ENCODE data around the gene ARHGAP22.

ARHGAP22 gene

GRCh38 chr10:48452879-48453412 is 151.9 kb downstream of the ARHGAP22 start:
- TF ChIP-seq ZFX (IDR thresholded peaks at IDR 0.05; ENCODE audit: borderline replicate concordance): no peak
- TF ChIP-seq CTCF (IDR thresholded peaks at IDR 0.05): no peak
- H3K27ac ChIP-seq: no peak overlapping the region

GRCh38 chr10:48451969-48452878 is 152.6 kb downstream of the ARHGAP22 start:
- no peak for TF ChIP-seq ZFX (IDR thresholded peaks at IDR 0.05; ENCODE audit: borderline replicate concordance)
- TF ChIP-seq CTCF (IDR thresholded peaks at IDR 0.05): no peak
- H3K27ac ChIP-seq: no peak overlapping the region

GRCh38 chr10:48450741-48451466 is 154.0 kb downstream of the ARHGAP22 start:
- no peak overlapping the region for H3K27ac ChIP-seq
- TF ChIP-seq ZFX (IDR thresholded peaks at IDR 0.05; ENCODE audit: borderline replicate concordance) (no peak), CTCF (IDR thresholded peaks at IDR 0.05) (no peak)

- TF ChIP-seq ZFX (IDR thresholded peaks at IDR 0.05; ENCODE audit: borderline replicate concordance) (no peak), CTCF (IDR thresholded peaks at IDR 0.05) (no peak)
- H3K27ac ChIP-seq: no peak overlapping the region
These were observed 154.6 kb downstream of the ARHGAP22 start for GRCh38 chr10:48450233-48450740.

GRCh38 chr10:48449501-48450232 is 155.2 kb downstream of the ARHGAP22 start:
- no peak overlapping the region for H3K27ac ChIP-seq
- TF ChIP-seq ZFX (IDR thresholded peaks at IDR 0.05; ENCODE audit: borderline replicate concordance) (no peak), CTCF (IDR thresholded peaks at IDR 0.05) (no peak)

- TF ChIP-seq ZFX (IDR thresholded peaks at IDR 0.05; ENCODE audit: borderline replicate concordance): no peak
- no peak for TF ChIP-seq CTCF (IDR thresholded peaks at IDR 0.05)
- H3K27ac ChIP-seq: no peak overlapping the region
These were observed 156.1 kb downstream of the ARHGAP22 start for GRCh38 chr10:48448796-48449195.
